ENCODE data around the gene NBPF20. TPM values are rescaled to one million over a fixed set of nuclear protein-coding genes. Genes with fewer than 3 reads are reported as not detected.
"Not testable (repeated sequence)": the region's sequence is repeated elsewhere in the genome, so short reads cannot be mapped to it uniquely, and the experiment has no call there.

NBPF20 gene
- total RNA-seq, 4 donors from 2014 or later = 1.9 to 4.5 (median 2.4) TPM

- H3K36me3 ChIP-seq; H3K27ac ChIP-seq; intact Hi-C loops (cut with DNase I); H3K4me3 ChIP-seq (replicated peaks in 1 of 3); H3K4me1 ChIP-seq; DNase-seq; H3K9me3 ChIP-seq; H3K27me3 ChIP-seq: not testable (repeated sequence)
- whole genome bisulfite sequencing, 2 donors = 65 to 70% methylated on average over 2 of the region's 3 CpGs
Observed at GRCh38 chr1:145454824-145455177, 29.4 kb upstream of the NBPF20 start.

GRCh38 chr1:145453873-145454823, 28.7 kb upstream of the NBPF20 start:
- 14 to 24% methylated on average over 13 to 19 of the region's 86 CpGs for WGBS, 2 donors
- intact Hi-C loops (cut with DNase I) = not testable (repeated sequence)

GRCh38 chr1:145452506-145452905, 27.1 kb upstream of the NBPF20 start:
- H3K27me3 ChIP-seq; H3K36me3 ChIP-seq; H3K9me3 ChIP-seq; H3K4me1 ChIP-seq; DNase-seq; H3K4me3 ChIP-seq (replicated peaks in 1 of 3); H3K27ac ChIP-seq; intact Hi-C loops (cut with DNase I): not testable (repeated sequence)
- no CpG with 5 or more reads among the region's 8 CpGs for WGBS, 2 donors

More at GRCh38 chr1:145453873-145454823, 28.7 kb upstream of the NBPF20 start:
- not testable (repeated sequence) for H3K4me1 ChIP-seq; DNase-seq; H3K4me3 ChIP-seq (replicated peaks in 1 of 3); H3K9me3 ChIP-seq; H3K27me3 ChIP-seq; H3K27ac ChIP-seq; H3K36me3 ChIP-seq

DNA sequence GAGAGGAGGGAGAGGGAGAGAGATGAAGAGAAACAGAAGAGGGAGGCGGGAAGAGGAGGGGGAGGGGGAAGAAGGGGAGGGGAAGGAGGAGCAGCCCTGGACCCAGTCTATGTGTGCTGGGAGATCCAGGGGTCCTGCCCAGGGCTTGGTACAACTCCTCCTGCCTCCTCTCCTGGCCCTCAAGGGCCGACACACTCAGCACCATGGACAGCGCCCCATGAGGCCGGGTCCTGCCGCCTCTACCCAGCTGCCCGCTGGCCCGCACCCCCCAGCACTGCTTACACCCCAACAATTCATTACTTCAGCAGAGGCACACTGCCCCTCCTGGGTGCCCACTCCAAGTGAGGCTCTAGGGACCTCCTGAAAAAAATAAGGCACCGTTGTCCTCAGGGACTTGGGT, 26.5 kb upstream of the NBPF20 start:
- WGBS, 2 donors = 7 to 9% methylated on average over 5 to 7 of the region's 8 CpGs
- not testable (repeated sequence) for H3K4me3 ChIP-seq (replicated peaks in 1 of 3)
- DNase-seq = peak; percentile 6 to 16

DNA sequence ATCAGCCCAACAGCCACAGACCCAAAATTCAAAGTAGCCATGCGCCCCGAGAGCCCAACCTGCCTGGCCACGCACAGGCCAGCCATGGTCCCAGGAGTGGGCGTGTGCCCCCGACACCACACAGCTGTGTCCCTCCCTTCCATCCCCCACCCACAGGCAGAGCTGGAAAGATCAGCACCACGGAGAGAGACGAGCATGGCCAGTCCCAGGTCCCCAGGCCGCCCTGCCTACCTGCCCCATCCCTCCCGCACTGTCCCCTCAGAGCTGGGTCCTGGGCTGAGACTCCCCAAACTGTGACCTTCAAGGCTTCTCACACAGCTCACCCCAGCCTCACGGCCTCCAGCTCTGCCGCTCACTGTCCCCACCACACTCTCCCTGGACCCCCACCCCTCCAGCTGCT, 19.8 kb upstream of the NBPF20 start:
- 25 to 28% methylated on average over 9 of the region's 11 CpGs for WGBS, 2 donors
- H3K4me1 ChIP-seq; H3K27ac ChIP-seq; DNase-seq; H3K36me3 ChIP-seq; H3K9me3 ChIP-seq; H3K4me3 ChIP-seq (replicated peaks in 1 of 3); intact Hi-C loops (cut with DNase I); H3K27me3 ChIP-seq: not testable (repeated sequence)

More for the DNA sequence above, 26.5 kb upstream of the NBPF20 start:
- H3K9me3 ChIP-seq; H3K27ac ChIP-seq; intact Hi-C loops (cut with DNase I); H3K36me3 ChIP-seq; H3K27me3 ChIP-seq; H3K4me1 ChIP-seq: not testable (repeated sequence)

GRCh38 chr1:145442340-145442739, 16.9 kb upstream of the NBPF20 start:
- H3K4me3 ChIP-seq (replicated peaks in 1 of 3); H3K27me3 ChIP-seq; DNase-seq; H3K27ac ChIP-seq; intact Hi-C loops (cut with DNase I); H3K36me3 ChIP-seq; H3K9me3 ChIP-seq; H3K4me1 ChIP-seq: not testable (repeated sequence)
- WGBS, 2 donors = 80 to 85% methylated on average over 5 of the region's 5 CpGs

- H3K36me3 ChIP-seq; H3K9me3 ChIP-seq; H3K4me1 ChIP-seq; DNase-seq; H3K27me3 ChIP-seq; H3K27ac ChIP-seq; intact Hi-C loops (cut with DNase I): not testable (repeated sequence)
- peak overlapping the region in 1 of 3 donors; percentile 12 for H3K4me3 ChIP-seq (replicated peaks in 1 of 3)
- WGBS, 2 donors = 3 to 4% methylated on average over 10 to 36 of the region's 61 CpGs
Observed at GRCh38 chr1:145431363-145432256, 6.2 kb upstream of the NBPF20 start.

DNA sequence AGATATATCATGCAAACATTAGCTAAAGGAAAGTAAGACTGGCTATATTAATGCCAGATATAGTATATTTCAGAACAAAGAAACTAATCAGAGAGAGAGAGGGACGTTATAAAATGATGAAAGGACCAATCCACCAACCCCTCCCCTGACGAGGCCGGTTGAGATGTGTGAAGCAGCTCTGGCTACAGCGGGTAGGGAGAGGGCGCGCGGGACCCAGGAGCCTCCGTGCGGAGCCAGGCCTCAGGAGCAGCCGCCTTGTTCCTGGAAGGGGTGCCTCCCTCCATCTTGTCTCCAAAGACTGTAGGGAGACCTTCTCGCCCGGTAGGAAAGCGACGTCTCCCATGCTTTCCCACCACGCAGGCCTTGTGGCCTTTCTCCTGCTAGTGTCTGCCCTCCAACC, 5.4 kb upstream of the NBPF20 start:
- H3K4me1 ChIP-seq; DNase-seq; H3K4me3 ChIP-seq (replicated peaks in 1 of 3); intact Hi-C loops (cut with DNase I); H3K9me3 ChIP-seq; H3K27ac ChIP-seq; H3K36me3 ChIP-seq; H3K27me3 ChIP-seq: not testable (repeated sequence)
- WGBS, 2 donors = 12 to 13% methylated on average over 9 to 10 of the region's 15 CpGs

- WGBS, 2 donors = 92 to 93% methylated on average over 1 of the region's 1 CpG
- intact Hi-C loops (cut with DNase I); H3K4me1 ChIP-seq; H3K9me3 ChIP-seq; H3K27ac ChIP-seq; DNase-seq; H3K27me3 ChIP-seq; H3K36me3 ChIP-seq; H3K4me3 ChIP-seq (replicated peaks in 1 of 3): not testable (repeated sequence)
Observed at GRCh38 chr1:145429329-145429728, 3.9 kb upstream of the NBPF20 start.

DNA sequence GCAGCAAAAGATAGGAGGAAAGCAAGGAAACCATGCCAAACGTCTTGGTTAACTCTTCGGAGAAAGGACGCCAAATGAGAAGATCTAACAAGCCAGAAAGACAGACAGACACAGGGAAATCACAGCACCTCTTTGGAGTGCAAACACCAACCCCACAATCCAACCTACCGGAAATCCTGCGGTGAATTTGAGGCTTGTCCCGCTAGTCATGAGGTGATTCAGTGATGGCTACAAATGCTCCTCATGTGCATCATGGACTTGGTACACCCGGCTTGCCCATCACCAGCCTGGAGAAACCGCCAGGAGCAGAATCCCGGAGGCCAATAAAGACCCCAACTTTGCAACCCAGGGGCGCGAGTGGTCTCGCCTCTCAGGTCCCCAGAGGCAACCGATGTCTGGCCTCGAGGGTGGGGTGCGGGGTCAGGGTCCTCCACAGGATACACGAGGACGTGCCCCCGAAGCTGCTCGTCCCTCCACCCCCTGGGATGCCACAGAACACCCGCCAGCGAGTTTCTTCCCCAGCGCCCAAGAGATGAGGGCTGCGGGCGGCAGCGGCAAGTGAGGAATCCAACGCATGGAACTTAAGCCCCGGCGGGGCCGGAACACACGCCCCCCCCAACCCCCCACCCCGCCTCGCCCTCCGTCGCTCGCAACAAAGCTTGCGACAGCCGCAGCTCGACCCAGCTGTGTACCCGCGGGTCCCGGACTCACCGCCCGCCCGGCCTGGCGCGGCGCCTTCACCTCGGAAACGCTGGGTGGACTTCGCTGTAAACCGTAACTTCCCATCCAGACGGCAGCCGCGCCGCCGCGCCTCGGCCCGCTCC, 579 bp downstream of the NBPF20 start:
- Histone ChIP-seq H3K27ac (peak overlapping the region in 1 of 3 donors; percentile 36), H3K4me3 (replicated peaks in 1 of 3) (peak overlapping the region; percentile 24 to 58 (median 56))
- H3K27me3 ChIP-seq; H3K36me3 ChIP-seq; intact Hi-C loops (cut with DNase I); H3K9me3 ChIP-seq; H3K4me1 ChIP-seq: not testable (repeated sequence)
- peak in 1 of 2 donors; percentile 7 for DNase-seq
- WGBS, 2 donors = 3% methylated on average over 6 to 15 of the region's 59 CpGs

GRCh38 chr1:145415149-145415548, 10.3 kb downstream of the NBPF20 start:
- DNase-seq; H3K36me3 ChIP-seq; H3K4me1 ChIP-seq; H3K4me3 ChIP-seq (replicated peaks in 1 of 3); H3K9me3 ChIP-seq; H3K27ac ChIP-seq; H3K27me3 ChIP-seq; intact Hi-C loops (cut with DNase I): not testable (repeated sequence)
- WGBS, 2 donors = 40 to 80% methylated on average over 2 to 4 of the region's 8 CpGs

GRCh38 chr1:145407266-145407665, 18.1 kb downstream of the NBPF20 start:
- DNase-seq; H3K4me3 ChIP-seq (replicated peaks in 1 of 3); intact Hi-C loops (cut with DNase I); H3K27me3 ChIP-seq; H3K27ac ChIP-seq; H3K4me1 ChIP-seq; H3K36me3 ChIP-seq; H3K9me3 ChIP-seq: not testable (repeated sequence)
- WGBS, 2 donors = 94 to 95% methylated on average over 14 of the region's 14 CpGs
